Activated CD4-positive, alpha-beta T cell treated with anti-CD3 and anti-CD28 coated beads for 48 hours (primary cell): ENCODE results near the gene NOP56.

Experiments used
- DNase-seq: peaks from one replicate; pipeline ENCODE4 v3.0.0-alpha.2; 2020

NOP56 gene

GRCh38 chr20:2651772-2652723 lies at the start of gene NOP56:
Gene NOP56, plus strand, starts transcription at chr20:2652632. Its CDS starts 29 bp downstream, at chr20:2652661.
- peak; percentile 95 for DNase-seq

- DNase-seq = no peak
Measured at GRCh38 chr20:2602746-2603145, 49.7 kb upstream of the NOP56 start.

GRCh38 chr20:2603816-2604505 lies 48.5 kb upstream of the NOP56 start:
- no peak for DNase-seq

GRCh38 chr20:2604506-2604835 lies 48.0 kb upstream of the NOP56 start:
- no peak for DNase-seq

- DNase-seq = no peak
Measured at GRCh38 chr20:2606507-2607006, 45.9 kb upstream of the NOP56 start.

- no peak for DNase-seq
Measured at GRCh38 chr20:2610326-2610725, 42.1 kb upstream of the NOP56 start.

- no peak for DNase-seq
Measured at GRCh38 chr20:2610941-2611720, 41.3 kb upstream of the NOP56 start.

GRCh38 chr20:2612073-2612472 lies 40.4 kb upstream of the NOP56 start:
- DNase-seq = no peak

GRCh38 chr20:2616634-2617033 lies 35.8 kb upstream of the NOP56 start:
- no peak for DNase-seq

- no peak for DNase-seq
Measured at GRCh38 chr20:2617099-2617714, 35.2 kb upstream of the NOP56 start.

GRCh38 chr20:2618815-2619214 lies 33.6 kb upstream of the NOP56 start:
- no peak for DNase-seq

GRCh38 chr20:2619337-2619736 lies 33.1 kb upstream of the NOP56 start:
- no peak for DNase-seq

GRCh38 chr20:2619961-2620595 lies 32.4 kb upstream of the NOP56 start:
- no peak for DNase-seq

- DNase-seq = no peak
Measured at GRCh38 chr20:2624190-2624589, 28.2 kb upstream of the NOP56 start.

- DNase-seq = no peak
Measured at GRCh38 chr20:2625062-2625461, 27.4 kb upstream of the NOP56 start.

GRCh38 chr20:2626853-2627541 lies 25.4 kb upstream of the NOP56 start:
- DNase-seq = no peak

- no peak for DNase-seq
Measured at GRCh38 chr20:2631228-2631627, 21.2 kb upstream of the NOP56 start.

GRCh38 chr20:2633381-2633780 lies 19.1 kb upstream of the NOP56 start:
- no peak for DNase-seq

- no peak for DNase-seq
Measured at GRCh38 chr20:2637246-2637645, 15.2 kb upstream of the NOP56 start.

- DNase-seq = no peak
Measured at GRCh38 chr20:2640260-2640659, 12.2 kb upstream of the NOP56 start.

- no peak for DNase-seq
Measured at GRCh38 chr20:2640899-2641298, 11.5 kb upstream of the NOP56 start.

GRCh38 chr20:2643708-2644107 lies 8.7 kb upstream of the NOP56 start:
- no peak for DNase-seq
